ENCODE measurements around the gene ERF.
A peak's percentile ranks its signal among the peaks of the same experiment; 100 is the strongest.

The ERF gene

DNA sequence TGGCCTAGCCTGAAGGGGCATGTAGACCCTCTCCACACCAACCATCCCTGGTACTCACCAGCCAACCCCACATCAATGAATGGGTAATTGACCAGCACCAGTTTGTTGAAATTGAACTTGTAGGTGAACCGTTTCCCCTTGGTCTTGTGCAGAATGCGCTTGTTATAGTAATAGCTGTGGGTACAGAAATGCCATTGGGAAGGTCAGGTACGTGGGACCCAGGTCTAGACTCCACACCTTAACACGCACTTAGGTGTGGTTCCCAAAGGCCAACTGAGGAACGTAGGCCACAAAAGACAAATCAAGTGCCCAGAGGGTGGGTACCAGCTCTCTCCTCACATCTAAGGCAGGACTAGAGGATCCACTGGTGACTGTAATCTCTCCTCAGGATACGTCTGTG lies 5.2 kb downstream of the ERF start:
- DNase-seq (ENCODE audit: extremely low read depth, low read depth), result no peak
- TF ChIP-seq, protein P1, sequence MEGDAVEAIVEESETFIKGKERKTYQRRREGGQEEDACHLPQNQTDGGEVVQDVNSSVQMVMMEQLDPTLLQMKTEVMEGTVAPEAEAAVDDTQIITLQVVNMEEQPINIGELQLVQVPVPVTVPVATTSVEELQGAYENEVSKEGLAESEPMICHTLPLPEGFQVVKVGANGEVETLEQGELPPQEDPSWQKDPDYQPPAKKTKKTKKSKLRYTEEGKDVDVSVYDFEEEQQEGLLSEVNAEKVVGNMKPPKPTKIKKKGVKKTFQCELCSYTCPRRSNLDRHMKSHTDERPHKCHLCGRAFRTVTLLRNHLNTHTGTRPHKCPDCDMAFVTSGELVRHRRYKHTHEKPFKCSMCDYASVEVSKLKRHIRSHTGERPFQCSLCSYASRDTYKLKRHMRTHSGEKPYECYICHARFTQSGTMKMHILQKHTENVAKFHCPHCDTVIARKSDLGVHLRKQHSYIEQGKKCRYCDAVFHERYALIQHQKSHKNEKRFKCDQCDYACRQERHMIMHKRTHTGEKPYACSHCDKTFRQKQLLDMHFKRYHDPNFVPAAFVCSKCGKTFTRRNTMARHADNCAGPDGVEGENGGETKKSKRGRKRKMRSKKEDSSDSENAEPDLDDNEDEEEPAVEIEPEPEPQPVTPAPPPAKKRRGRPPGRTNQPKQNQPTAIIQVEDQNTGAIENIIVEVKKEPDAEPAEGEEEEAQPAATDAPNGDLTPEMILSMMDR (IDR thresholded peaks at IDR 0.05; ENCODE audit: low read depth, low read length, missing control alignments), result no peak
- no peak overlapping the region for H3K4me3 ChIP-seq (replicated peaks; ENCODE audit: low read depth, low read length)

GRCh38 chr19:42249149-42249750 lies 5.7 kb downstream of the ERF start:
- no peak overlapping the region for H3K4me3 ChIP-seq (replicated peaks; ENCODE audit: low read depth, low read length)
- TF ChIP-seq, protein P1 (IDR thresholded peaks at IDR 0.05; ENCODE audit: low read depth, low read length, missing control alignments), result no peak
- DNase-seq (ENCODE audit: extremely low read depth, low read depth), result no peak

DNA sequence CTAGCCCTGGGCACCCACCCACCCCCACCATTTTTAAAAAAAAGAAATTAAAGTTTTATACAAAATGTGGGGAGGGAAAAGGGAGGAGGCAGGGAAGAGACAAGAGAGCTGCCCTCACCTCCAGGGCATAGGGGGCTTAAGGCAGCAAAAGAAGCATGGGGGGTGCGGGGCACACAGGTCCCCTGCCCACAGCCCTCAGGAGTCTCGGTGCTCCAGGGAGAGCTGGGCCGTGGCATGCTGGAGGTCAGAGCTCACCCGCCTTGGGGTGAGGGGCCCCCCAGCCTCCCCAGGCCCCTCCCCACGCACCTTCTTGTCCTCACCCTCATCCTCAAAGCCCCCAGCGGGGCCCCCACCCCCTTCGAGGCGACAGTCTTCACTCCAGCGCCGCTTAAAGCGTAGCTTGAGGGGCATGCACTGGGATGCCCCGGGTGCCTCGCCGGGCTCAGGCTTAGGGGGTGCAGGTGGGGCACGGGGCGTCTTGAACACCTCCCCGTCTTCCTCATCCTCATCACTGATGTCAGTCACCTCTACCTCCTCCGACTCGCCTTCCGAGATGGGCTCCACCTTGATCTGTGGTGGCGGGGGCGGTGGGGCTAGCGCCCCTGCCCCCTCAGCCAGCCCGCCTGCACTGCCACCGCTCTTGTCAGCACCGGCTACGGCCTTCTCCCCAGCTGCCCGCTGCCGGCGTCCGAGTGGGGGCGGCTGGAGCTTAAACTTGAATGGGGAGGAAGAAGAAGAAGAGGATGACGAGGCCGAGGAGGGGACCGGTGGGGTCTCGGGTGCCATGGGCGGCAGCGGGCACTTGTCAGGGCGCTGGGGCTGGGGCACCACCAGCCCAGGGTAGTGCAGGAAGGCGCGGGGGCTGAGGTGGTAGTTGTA lies 6.4 kb downstream of the ERF start:
- TF ChIP-seq, protein P1 (IDR thresholded peaks at IDR 0.05; ENCODE audit: low read depth, low read length, missing control alignments), result no peak
- H3K4me3 ChIP-seq (replicated peaks; ENCODE audit: low read depth, low read length), result no peak overlapping the region
- no peak for DNase-seq (ENCODE audit: extremely low read depth, low read depth)

DNA sequence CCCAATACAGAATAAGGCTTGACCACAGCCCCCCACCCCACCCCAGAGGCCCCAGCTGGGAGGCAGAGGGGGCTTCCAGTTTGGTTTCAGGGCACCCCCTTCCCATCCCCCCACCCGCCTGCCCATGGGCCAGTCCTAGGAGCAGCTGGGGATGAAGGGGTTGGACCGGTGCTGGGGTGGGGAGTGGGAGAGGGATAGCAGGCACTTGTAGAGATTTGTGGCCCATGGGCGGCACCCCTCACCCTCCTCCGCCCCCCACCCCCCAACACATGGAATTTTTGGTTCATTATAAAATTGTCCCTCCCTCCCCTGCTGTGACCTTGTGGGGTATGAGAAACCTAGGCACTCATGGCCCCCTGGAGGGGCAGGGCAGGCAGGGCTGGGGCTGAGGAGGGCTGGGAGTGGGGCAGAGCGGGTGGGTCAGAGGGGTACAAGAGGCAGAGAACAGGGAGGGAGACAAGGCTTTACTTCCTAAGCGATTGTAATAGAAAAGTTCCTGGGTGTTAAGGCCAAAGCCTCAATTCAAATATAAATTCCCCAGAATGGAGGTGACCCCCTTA lies 7.2 kb downstream of the ERF start:
- DNase-seq (ENCODE audit: extremely low read depth, low read depth), result no peak
- TF ChIP-seq, protein P1 (IDR thresholded peaks at IDR 0.05; ENCODE audit: low read depth, low read length, missing control alignments), result no peak
- H3K4me3 ChIP-seq (replicated peaks; ENCODE audit: low read depth, low read length), result no peak overlapping the region

DNA sequence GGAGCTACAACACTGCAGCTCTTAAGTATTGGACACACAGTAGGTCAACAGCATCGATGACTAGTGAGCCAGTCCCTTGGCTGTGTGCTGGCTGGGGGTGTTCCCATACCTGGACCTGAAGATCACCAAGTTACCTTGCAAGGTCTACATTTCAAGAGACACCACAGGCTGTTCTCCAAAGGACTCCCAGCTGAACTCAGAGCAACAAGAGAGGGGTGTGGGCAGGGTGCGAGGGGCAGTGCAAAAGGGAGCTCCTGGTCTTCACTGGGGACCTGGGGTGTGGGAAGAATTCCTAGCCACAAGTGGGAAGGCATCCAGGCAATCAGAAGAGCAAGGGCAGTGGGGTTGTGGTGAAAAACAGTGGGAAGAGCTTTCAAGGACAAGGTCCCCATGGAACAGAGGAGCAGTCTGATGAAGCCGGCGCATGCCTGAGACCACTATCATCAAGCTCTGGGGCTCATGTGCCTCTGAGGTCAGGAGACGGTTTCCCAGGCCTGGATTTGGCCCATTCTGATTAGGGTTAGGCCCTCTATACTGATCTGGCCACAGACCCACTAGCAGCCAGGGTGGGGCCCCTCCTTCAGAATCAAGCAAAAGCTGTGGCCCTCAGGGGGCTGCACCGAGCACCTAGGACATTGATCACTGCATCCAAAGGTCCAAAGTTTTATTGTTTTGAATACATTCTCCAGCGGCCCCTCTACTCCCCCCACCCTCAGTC lies 7.8 kb downstream of the ERF start:
- no peak for DNase-seq (ENCODE audit: extremely low read depth, low read depth)
- TF ChIP-seq, protein P1 (IDR thresholded peaks at IDR 0.05; ENCODE audit: low read depth, low read length, missing control alignments), result no peak
- no peak overlapping the region for H3K4me3 ChIP-seq (replicated peaks; ENCODE audit: low read depth, low read length)

GRCh38 chr19:42246143-42246921 lies 8.6 kb downstream of the ERF start:
- TF ChIP-seq, protein P1 (IDR thresholded peaks at IDR 0.05; ENCODE audit: low read depth, low read length, missing control alignments), result peak; percentile 68
- H3K4me3 ChIP-seq (replicated peaks; ENCODE audit: low read depth, low read length), result no peak overlapping the region
- no peak for DNase-seq (ENCODE audit: extremely low read depth, low read depth)

All from HFF-Myc (cell line).